ENCODE measurements around the gene ATRN. TPM values are rescaled to one million over a fixed set of nuclear protein-coding genes. Genes with fewer than 3 reads are reported as not detected.
A peak's percentile ranks its signal among the peaks of the same experiment; 100 is the strongest.
"Not testable (repeated sequence)": the region's sequence is repeated elsewhere in the genome, so short reads cannot be mapped to it uniquely, and the experiment has no call there.

The ATRN gene
- total RNA-seq, 1 experiment from 2014 or later, result 19.9 TPM

DNA sequence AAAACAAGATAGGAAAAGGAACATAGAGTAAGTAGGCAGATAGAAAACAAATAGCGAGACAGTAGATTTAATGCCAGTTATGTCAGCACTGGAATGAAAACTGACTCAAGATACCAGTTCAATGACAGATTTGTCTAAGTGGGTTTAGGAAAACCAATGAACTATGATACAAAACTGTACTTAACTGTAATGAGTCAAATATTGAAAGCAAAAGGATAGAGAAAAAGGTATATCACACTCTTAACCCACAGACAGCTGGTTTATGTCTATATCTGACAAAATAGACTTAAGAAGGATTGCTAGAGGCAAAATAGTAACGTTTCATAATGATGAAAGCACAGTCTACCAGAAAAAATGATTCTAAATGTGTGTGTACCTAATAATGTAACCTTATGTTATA, 38.2 kb downstream of the ATRN start:
- TF ChIP-seq E2F1 (CRISPR knock-in tag; IDR thresholded peaks at IDR 0.05) (no peak), ZNF423 (CRISPR knock-in tag; IDR thresholded peaks at IDR 0.05) (no peak), OVOL2 (CRISPR knock-in tag; IDR thresholded peaks at IDR 0.05; ENCODE audit: borderline replicate concordance) (no peak), EMX1 (CRISPR knock-in tag; IDR thresholded peaks at IDR 0.05) (no peak), ZNF532 (CRISPR knock-in tag; IDR thresholded peaks at IDR 0.05; ENCODE audit: borderline replicate concordance) (no peak), JAZF1 (CRISPR knock-in tag; IDR thresholded peaks at IDR 0.05) (no peak), ZNF416 (CRISPR knock-in tag; IDR thresholded peaks at IDR 0.05) (no peak), ZMAT4 (CRISPR knock-in tag; IDR thresholded peaks at IDR 0.05) (no peak), ZNF138 (CRISPR knock-in tag; conservative IDR thresholded peaks at IDR 0.05) (no peak), ATF6 (CRISPR knock-in tag; IDR thresholded peaks at IDR 0.05) (no peak), ZBTB43 (CRISPR knock-in tag; IDR thresholded peaks at IDR 0.05) (no peak), ATF1 (CRISPR knock-in tag; IDR thresholded peaks at IDR 0.05) (no peak), HMGA2 (CRISPR knock-in tag; IDR thresholded peaks at IDR 0.05) (no peak)
- POLR2A ChIA-PET, result interaction anchor here (0.6 kb wide), 1 partner anchor 262 kb away, joined by 4 read pairs; no protein-coding TSS in a partner anchor
- ATAC-seq (no peak), DNase-seq (ENCODE audit: low spot score) (no peak)
- H3K36me3 Mint-ChIP-seq, result no peaks in the 10 kb centered on the region
- CTCF ChIA-PET, result no interaction called here
- H3K4me1 Mint-ChIP-seq, result no peaks in the 10 kb centered on the region
- no peak overlapping the region for H3K27ac Mint-ChIP-seq
- no peaks in the 10 kb centered on the region for H3K27me3 Mint-ChIP-seq (ENCODE audit: low read depth)
- peaks cover 3% of the 10 kb centered on the region; the same call in 1 of the 2 replicates for H3K9me3 Mint-ChIP-seq
- H3K4me3 Mint-ChIP-seq, result no peak overlapping the region

- POLR2A ChIA-PET, result no interaction called here
- no peak for ATAC-seq
- CTCF ChIA-PET, result no interaction called here
- no peaks in the 10 kb centered on the region for H3K4me1 Mint-ChIP-seq
- no peaks in the 10 kb centered on the region for H3K36me3 Mint-ChIP-seq
- peaks cover 3% of the 10 kb centered on the region; the same call in 1 of the 2 replicates for H3K9me3 Mint-ChIP-seq
- H3K4me3 Mint-ChIP-seq, result no peak overlapping the region
- TF ChIP-seq GABPB1 (CRISPR knock-in tag; IDR thresholded peaks at IDR 0.05), result peak; percentile 97
- TF ChIP-seq NFE2L1 (CRISPR knock-in tag; IDR thresholded peaks at IDR 0.05), result no peak
- DNase-seq (ENCODE audit: low spot score), result no peak
- no peak overlapping the region for H3K27ac Mint-ChIP-seq
- no peaks in the 10 kb centered on the region for H3K27me3 Mint-ChIP-seq (ENCODE audit: low read depth)
Observed at GRCh38 chr20:3510110-3510509, 39.3 kb downstream of the ATRN start.

GRCh38 chr20:3512239-3512638, 41.4 kb downstream of the ATRN start:
- CTCF ChIA-PET; ATAC-seq; H3K27ac Mint-ChIP-seq; H3K9me3 Mint-ChIP-seq; H3K4me1 Mint-ChIP-seq; H3K27me3 Mint-ChIP-seq (ENCODE audit: low read depth); DNase-seq (ENCODE audit: low spot score); H3K4me3 Mint-ChIP-seq; POLR2A ChIA-PET; H3K36me3 Mint-ChIP-seq: not testable (repeated sequence)
